ENCODE measurements around the gene PIEZO1.

GRCh38 chr16:88703486-88704309, 81.3 kb downstream of the PIEZO1 start:
- no peak for TF ChIP-seq EZH2 (IDR thresholded peaks at IDR 0.05)
- no peak for TF ChIP-seq POLR2AphosphoS5 (IDR thresholded peaks at IDR 0.05; ENCODE audit: borderline replicate concordance, low read depth, low read length)
- TF ChIP-seq FOXP2 (optimal IDR thresholded peaks at IDR 0.05; ENCODE audit: control extremely low read depth, extremely low read length, insufficient read depth): no peak

Measured in SK-N-MC (cell line).